HEK293T (cell line): ENCODE data around the gene TMED8.

ENCODE experiments used
- CTBP1 ChIP-seq: fragments of 450-650 bp; IDR thresholded peaks from 2 replicates; pipeline ENCODE4 v1.6.1; 2016; ENCODE audit warnings: borderline replicate concordance
- ELF4 ChIP-seq: fragments of 450-650 bp; IDR thresholded peaks from 2 replicates; pipeline ENCODE4 v1.6.1; 2017; ENCODE audit warnings: antibody characterized with exemption
- FOXA1 ChIP-seq: fragments of 450-650 bp; IDR thresholded peaks from 2 replicates; pipeline ENCODE4 v1.6.1; 2016; ENCODE audit warnings: mild to moderate bottlenecking
- FOXK2 ChIP-seq: fragments of 450-650 bp; IDR thresholded peaks from 2 replicates; pipeline ENCODE4 v1.6.1; 2016; ENCODE audit warnings: mild to moderate bottlenecking
- FOXM1 ChIP-seq: fragments of 450-650 bp; IDR thresholded peaks from 2 replicates; pipeline ENCODE4 v1.6.1; 2017; ENCODE audit warnings: mild to moderate bottlenecking, borderline replicate concordance
- HDGF ChIP-seq: fragments of 450-650 bp; IDR thresholded peaks from 2 replicates; pipeline ENCODE4 v1.6.1; 2017; ENCODE audit warnings: antibody characterized with exemption, borderline replicate concordance
- NFRKB ChIP-seq: fragments of 450-650 bp; IDR thresholded peaks from 2 replicates; pipeline ENCODE4 v1.6.1; 2016; ENCODE audit warnings: mild to moderate bottlenecking, moderate library complexity
- SP1 ChIP-seq: fragments of 450-650 bp; IDR thresholded peaks from 2 replicates; pipeline ENCODE4 v1.6.1; 2017
- SUZ12 ChIP-seq: fragments of 450-650 bp; IDR thresholded peaks from 2 replicates; pipeline ENCODE4 v1.6.1; 2016; ENCODE audit warnings: mild to moderate bottlenecking
- TARDBP ChIP-seq: fragments of 450-650 bp; IDR thresholded peaks from 2 replicates; pipeline ENCODE4 v1.6.1; 2016
- ZNF384 ChIP-seq: fragments of 450-650 bp; IDR thresholded peaks from 2 replicates; pipeline ENCODE4 v1.6.1; 2016
- TF ChIP-seq, protein P1 (sequence below): fragments of 450-650 bp; IDR thresholded peaks from 2 replicates; pipeline ENCODE4 v1.6.1; 2016

DNA sequence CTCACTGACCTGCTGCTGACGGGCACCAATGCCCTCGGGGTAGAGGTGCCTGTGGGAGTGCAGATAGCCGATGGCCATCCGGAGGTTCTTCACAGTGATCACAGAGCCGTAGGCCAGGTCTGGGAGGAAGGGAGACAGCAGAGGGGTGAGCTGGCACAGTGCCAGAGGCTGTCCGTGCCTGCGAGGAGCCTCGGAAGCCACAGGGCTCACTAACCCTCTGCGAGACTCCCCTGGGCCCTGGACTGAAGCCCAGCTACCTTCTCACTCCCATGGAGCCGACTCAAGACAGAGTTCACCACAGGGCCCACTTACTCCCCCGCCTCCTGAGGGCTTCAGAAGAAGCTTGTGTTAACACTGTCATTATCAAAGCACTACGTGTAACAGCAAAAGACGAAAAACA lies 80.7 kb downstream of the TMED8 start:
- TF ChIP-seq FOXM1 (no peak), SP1 (no peak), HDGF (no peak), SUZ12 (no peak), TARDBP (no peak), FOXK2 (no peak), ZNF384 (no peak), CTBP1 (no peak), NFRKB (no peak), FOXA1 (no peak), ELF4 (no peak)
- TF ChIP-seq, protein P1, sequence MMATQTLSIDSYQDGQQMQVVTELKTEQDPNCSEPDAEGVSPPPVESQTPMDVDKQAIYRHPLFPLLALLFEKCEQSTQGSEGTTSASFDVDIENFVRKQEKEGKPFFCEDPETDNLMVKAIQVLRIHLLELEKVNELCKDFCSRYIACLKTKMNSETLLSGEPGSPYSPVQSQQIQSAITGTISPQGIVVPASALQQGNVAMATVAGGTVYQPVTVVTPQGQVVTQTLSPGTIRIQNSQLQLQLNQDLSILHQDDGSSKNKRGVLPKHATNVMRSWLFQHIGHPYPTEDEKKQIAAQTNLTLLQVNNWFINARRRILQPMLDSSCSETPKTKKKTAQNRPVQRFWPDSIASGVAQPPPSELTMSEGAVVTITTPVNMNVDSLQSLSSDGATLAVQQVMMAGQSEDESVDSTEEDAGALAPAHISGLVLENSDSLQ = no peak
